Brain pericyte (primary cell): ENCODE measurements around the gene OR52R1.
"Not testable (repeated sequence)": the region's sequence is repeated elsewhere in the genome, so short reads cannot be mapped to it uniquely, and the experiment has no call there.

ENCODE experiments used
- DNase-seq: peaks from one replicate; pipeline ENCODE4 v3.0.0-alpha.2; 2012; ENCODE audit warnings: low read depth, low spot score

Gene OR52R1

DNA sequence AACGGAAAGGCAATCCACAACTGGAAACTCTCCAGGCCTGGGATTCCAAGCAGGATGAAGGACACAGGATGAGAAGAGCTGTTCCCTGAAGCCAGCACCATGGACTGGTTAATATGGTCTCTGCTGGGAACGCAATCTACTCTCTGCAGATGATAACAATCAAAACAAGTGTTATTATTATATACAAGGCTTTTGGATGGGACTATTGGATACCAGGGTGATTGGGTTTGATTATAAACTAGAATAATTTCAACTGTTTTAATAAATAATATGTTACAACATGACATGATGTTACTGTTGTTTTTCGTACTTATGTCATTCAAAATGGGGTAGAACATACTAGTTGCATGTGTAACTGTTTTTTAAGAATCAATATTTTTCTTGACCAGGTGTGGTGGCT, at the start of gene OR52R1:
Gene OR52R1, minus strand, starts transcription at position 101 of the 400 bp plus-strand sequence. Its CDS starts 0 bp downstream, at position 101.
- no peak for DNase-seq

GRCh38 chr11:4851033-4851432, 46.9 kb upstream of the OR52R1 start:
- DNase-seq: no peak

DNA sequence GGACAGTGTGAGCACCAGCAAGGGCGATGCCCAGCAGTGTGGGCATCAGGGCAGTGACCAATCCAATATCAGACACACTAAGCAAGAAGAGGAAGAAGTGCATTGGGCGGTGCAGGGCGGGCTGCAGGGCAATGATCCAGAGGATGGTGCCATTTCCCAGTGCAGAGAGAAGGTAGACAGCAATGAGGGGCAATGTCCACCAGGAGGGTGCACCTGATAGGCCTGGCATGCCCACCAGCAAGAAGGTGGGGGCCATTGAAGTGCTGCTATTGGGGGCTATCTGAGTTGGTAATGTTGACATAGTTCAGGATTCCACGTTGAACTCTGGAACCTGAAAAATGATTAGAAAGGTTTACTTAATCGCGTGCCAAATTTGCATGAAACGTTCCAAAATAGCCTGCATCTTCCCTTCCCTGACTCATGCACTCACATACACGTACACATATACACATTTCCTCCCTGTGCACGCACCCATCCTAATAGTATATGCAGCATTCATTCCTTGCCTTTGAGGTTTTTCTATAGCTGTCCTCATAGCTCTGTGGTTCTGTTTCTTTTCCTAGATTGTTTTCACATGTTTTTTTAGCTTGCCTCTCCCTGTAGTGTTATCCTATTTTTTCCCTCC, 44.8 kb upstream of the OR52R1 start, which contains the start of gene OR51S1:
Gene OR51S1, minus strand, starts transcription at position 301 of the 625 bp plus-strand sequence. Its CDS starts 0 bp downstream, at position 301.
- DNase-seq: no peak

DNA sequence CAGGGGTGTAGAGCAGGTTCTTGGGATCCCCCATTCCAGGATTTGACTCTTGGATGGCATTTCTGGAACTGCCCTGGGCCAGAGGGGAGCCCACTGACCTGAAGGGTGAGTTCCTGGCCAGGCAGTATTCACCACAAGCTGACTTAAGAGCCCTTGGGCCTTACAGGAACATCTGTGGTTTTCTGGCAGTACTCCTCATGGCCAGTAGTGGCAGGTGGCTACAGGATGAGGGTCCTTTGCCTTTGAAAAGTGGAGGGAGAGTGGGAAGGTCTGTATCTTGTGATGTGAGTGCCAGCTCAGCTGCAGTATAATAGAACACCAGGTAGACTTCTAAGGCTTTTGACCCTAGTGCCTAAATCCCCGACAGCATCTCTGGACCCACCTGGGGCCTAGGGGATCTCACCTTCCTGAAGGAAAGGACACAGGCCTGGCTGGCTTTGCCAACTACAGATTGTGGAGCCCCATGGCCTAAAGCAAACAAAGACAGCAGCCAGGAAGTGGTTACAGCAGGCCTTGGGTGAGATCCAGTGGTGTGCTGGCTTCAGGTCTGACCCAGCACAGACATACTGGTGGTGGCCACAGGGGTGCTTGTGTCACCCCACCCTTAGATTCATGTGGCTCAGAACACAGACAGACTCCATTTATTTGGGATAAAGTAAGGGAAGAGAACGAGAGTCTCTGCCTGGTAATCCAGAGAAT, 35.8 kb upstream of the OR52R1 start:
- DNase-seq: no peak

- no peak for DNase-seq
Measured at GRCh38 chr11:4830909-4831308, 26.7 kb upstream of the OR52R1 start.

DNA sequence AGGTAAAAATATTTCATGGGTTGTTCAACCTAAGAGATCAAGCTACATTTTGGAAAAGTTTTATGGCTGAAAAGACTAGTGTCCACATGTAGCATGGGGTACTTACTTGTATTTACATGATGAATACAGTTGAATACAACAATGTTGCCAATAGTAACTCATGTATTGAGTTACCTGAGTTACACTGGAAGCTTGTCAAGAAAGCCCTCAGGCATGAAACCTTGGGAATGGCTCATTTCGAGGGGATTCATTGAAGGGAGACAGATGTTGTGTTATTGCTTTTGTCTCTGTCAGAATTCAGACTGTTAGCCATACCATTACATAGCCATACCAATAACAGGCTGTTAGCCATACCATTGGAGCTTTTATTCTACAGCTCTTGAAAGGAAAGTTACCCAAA, 26.2 kb upstream of the OR52R1 start:
- DNase-seq: no peak

DNA sequence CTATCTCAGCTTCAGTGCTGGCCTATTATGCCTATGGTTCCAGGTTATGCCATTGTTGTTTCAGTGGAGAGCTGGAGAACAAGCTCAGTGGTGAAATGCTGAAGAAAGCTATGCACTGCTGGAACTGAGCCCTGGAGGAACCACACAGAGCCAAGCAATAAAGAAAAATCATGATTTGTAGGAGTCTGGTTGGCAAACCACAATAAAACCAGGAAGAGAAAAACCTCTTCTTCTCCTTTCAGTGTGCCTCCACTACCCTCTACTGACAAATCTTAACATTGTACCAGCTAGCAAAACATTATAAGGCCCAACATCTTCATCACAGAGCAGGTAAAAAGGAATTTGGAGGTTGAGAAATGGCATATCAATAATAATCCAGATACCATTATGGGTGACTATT, 22.2 kb upstream of the OR52R1 start:
- DNase-seq: no peak

DNA sequence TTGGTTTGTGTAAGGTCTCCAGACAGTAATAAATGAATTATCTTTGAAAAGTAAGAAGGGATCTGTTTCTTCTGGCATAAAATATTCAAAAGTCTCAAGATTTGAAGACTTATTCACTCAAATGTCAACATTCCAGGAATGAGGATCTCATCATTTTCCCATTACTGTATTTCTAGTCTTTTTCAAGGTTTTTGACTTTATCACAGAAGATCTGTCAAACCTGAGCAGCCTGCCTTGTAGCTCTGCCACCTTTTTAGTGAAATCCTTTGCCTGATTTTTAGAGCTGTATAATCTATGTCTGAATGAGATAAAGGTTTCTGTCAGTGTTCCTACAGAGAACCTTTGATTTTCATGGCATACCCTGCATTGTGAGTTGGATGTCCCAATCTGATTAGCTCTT, 21.0 kb upstream of the OR52R1 start:
- no peak for DNase-seq

DNA sequence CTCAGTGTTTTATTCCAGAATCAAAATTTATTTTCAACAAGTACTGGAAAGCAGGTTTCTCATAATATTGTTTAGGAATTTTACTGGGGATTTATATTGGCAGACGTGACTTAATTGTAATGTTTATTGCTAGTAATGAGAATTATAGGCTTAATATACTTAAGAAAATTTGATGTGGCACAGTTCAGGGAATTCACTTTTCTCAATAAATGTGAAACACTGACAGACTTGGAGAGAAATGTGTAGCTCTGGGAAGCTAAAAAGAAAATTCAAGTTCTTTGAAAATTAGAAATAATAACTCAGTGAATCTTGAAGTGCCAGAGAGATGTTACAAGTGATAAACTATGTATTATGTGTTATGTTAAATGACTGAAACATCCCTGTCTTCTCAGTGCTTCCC, 16.8 kb upstream of the OR52R1 start, which contains the start of gene OR51F2:
Gene OR51F2, plus strand, starts transcription at position 301 of the 400 bp plus-strand sequence. CDS start 101 bp downstream, outside the sequence.
- DNase-seq: no peak

- DNase-seq: no peak
Measured at GRCh38 chr11:4809246-4809645, 5.1 kb upstream of the OR52R1 start.

- DNase-seq: no peak
Measured at GRCh38 chr11:4808476-4808875, 4.3 kb upstream of the OR52R1 start.

DNA sequence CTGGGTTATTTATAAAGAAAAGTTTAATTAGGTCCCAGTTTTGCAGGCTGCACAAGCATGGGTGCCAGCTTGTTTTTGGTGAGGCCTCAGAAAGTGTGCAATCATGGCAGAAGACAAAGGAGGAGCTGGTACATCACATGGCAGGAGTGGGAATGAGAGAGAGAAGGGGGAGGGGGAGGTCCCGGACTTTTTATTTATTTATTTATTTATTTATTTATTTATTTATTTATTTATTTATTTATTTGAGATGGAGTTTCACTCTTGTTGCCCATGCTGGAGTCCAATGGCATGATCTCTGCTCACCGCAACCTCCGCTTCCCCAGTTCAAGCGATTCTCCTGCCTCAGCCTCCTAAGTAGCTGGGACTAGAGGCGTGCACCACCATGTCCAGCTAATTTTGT, 2.9 kb downstream of the OR52R1 start:
- not testable (repeated sequence) for DNase-seq

DNA sequence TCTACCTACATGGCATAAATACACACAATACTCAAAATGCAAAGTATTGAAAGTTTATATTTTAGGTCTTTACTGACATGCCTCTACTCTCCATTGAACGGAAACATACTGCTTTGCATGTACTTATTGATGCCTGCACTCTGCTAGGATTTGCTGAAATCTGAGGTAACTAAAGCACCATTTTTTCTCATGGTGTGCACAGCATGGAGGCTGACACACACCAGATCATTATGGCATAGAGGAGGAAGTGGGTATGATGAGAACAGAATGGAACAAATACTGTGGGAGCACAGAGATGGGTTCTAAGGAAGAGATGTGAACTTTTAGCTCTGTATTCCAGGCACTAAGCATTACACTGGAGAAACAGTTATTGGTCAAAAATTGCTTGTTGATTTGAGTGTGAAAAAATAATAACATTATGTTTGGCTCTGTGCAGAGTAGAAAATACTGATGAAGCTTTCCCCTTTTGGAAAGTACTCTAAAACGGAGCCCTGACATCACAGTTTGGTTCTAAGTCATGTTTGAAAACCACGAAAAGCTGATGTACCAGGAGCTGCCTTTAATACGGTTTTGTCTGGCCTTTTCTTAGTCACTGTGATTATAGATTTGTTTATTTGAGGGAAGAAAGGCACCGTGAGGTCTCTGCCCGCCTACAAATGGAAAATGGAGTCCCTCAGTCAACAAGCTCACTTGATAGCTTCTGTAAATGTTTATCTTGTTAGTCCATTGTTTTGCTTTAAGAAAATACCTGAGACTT, 5.6 kb downstream of the OR52R1 start:
- DNase-seq: no peak

DNA sequence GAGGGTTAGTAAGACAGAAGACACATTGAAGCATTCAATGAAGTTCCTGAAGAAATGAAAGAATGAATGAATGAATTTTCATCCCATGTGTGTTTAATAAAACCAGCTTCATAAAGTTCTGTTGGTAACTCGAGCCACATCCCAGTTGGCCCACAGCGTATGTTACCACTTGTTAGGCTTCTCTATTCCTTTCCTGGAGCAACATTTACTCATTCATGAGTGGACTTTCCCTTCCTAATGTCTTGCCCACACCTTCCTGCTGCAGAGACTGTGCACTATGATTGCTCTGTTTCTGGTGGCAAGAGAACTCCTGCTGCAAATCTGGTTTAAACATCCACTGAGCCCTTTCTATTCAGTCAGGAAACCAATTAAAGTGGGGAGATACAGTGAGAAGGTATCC, 7.0 kb downstream of the OR52R1 start:
- DNase-seq: no peak

DNA sequence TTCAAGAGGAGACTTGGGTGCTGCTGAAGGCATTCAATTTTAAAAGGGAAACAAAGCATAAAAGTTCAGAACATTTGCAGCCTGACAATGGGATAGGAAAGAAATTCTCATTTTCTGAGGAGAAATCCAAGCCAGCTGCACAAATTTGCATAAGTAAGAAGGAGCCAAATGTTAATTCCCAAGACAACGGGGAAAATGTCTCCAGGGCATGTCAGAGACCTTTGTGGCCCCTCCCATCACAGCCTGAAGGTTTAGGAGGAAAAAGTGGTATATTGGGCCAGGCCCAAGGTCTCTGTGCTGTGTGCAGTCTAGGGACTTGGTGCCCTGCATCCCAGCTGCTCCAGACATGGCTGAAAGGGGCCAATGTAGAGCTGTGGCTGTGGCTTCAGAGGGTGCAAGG, 21.7 kb downstream of the OR52R1 start:
- DNase-seq: no peak

DNA sequence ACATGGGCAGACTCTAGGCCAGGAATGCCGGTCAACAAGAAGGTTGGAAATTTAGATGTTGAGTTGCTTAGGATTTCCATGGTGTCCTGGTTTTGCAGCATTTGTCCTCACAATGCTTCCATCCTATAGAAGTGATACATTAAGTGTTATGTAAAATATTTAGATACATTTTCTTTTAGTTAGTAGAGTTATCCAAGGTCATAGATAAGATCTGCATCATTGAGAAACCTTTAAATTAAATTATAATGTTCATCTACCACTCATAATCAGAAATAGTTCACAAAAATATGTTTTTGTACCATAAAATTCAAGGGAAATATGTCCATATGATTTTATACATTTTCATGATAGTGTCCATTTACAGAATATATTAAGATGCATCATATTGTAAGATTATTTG, 34.3 kb downstream of the OR52R1 start, which contains the start of gene OR51F1:
Gene OR51F1, minus strand, starts transcription at position 101 of the 400 bp plus-strand sequence. Its CDS starts 0 bp downstream, at position 101.
- DNase-seq: no peak

- DNase-seq: no peak
Measured at GRCh38 chr11:4768094-4768493, 36.1 kb downstream of the OR52R1 start.

DNA sequence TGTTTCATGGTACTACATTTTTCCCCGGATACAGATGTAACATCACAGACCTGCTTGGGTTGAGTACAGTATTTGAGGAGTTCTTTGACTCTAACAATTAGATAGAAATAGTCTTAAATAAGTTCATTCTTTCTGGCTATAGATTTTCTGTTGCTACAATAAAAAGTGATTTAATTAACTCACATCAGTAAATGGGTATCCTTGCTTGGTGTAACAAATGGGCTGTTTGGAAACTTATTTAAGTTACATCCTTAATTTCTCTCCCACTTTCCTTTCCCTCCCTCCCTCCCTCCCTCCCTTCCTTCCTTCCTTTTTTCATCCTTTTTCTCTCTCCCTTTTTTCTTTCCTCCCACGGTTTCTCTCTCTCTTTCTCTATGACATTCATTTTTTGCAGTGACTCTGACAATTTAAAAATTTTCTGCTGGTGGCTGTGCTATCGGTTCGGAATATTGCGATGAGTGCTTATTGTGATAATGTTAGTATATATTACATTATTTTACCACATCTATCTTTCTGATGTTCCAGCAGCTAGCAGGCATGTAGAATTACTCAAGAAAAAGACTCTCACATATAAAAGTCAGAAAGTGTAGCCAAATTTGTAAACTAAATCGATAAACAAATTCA, 37.6 kb downstream of the OR52R1 start:
- DNase-seq: no peak

- no peak for DNase-seq
Measured at GRCh38 chr11:4763096-4763495, 41.1 kb downstream of the OR52R1 start.
